GM18517 (cell line): Measurements from ENCODE around the gene ERP27.

Experiments used
- ATAC-seq: cut with Tn5 transposase; IDR thresholded peaks from one replicate; pipeline ENCODE4 v1.9.1; 2021; ENCODE audit warnings: mild to moderate bottlenecking, moderate library complexity; ENCODE audit not compliant: unreplicated experiment

ERP27 gene

GRCh38 chr12:14959916-14960496, 21.7 kb upstream of the ERP27 start:
- ATAC-seq: no peak

GRCh38 chr12:14959463-14959862, 21.1 kb upstream of the ERP27 start:
- no peak for ATAC-seq

DNA sequence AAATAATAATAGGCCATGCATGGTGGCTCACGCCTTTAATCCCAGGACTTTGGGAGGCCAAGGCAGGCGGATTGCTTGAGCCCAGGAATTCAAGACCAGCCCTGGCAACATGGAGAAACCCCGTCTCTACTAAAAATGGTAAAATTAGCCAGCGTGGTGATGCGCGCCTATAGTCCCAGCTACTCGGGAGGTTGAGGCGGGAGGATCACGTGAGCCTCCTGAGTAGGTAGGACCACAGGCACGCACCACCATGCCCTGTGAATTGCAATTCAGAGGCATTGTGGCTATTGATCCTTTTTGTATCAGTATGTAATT, 20.7 kb upstream of the ERP27 start:
- ATAC-seq: no peak

DNA sequence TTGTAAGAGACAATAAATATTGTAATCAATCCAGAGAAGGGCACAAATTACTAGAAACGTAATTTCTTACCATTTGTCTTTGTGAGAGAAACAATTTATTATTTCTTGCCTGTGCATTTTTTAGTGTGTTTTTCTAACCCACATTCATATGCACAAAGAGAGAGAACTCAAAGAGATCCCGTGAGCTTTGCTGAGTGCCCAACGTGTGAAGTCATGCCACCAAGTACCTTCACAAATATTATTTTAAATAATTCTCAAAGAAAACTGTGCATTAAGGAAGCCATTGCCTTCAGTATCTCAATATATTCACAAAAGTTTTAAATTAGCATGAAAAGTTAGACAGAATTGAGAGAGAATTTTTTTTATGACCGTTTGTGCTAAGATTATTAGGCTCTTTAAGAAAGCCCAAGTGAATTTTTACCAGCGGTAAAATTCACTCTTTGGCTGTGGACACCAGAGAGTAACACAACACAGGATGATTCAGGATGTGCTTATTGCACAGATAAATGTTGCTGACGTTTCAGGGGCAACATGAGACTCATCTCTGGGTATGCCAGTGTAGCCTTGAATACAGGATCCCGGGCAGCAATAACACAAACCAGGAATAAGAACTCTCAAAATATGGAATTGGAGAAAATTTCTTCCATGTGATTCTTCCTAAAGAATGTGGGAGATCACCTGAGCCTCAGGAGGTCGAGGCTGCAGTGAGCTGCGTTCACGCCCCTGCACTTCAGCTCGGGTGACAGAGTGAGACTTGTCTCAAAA, 20.2 kb upstream of the ERP27 start:
- no peak for ATAC-seq

DNA sequence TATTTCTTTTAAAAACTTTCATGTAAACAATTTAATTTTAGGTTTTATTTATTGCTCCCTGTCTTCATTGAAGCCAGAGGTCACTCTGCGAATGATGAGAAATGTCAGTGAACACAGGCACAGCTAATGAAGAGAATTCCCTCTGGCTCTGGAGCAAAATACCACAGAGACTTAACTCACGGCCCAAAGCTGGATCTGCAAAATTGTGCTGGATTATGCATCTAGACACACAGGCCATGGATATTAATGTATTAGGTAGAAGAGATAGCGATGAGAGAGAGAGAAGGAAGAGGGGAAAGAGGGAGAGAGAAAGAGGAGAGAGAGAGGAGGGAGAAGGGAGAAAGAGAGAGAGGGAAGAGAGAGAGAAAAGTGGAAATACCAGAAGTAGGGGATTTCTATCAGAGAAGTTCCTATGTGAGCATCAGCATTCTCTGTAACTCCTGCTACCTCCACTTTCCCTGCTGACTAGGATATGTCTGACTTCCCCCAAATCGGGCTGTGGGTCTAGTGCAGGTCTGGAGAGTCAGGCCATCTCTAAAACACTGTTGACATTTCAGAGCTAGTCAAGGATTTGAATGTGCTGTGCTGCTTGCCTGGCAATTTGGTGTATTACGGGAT, 19.3 kb upstream of the ERP27 start:
- no peak for ATAC-seq

- no peak for ATAC-seq
Measured at GRCh38 chr12:14956905-14957304, 18.6 kb upstream of the ERP27 start.

GRCh38 chr12:14956024-14956891, 17.9 kb upstream of the ERP27 start:
- ATAC-seq: peak; percentile 43

GRCh38 chr12:14954269-14954668, 15.9 kb upstream of the ERP27 start:
- ATAC-seq: no peak

GRCh38 chr12:14953752-14954151, 15.4 kb upstream of the ERP27 start:
- no peak for ATAC-seq

DNA sequence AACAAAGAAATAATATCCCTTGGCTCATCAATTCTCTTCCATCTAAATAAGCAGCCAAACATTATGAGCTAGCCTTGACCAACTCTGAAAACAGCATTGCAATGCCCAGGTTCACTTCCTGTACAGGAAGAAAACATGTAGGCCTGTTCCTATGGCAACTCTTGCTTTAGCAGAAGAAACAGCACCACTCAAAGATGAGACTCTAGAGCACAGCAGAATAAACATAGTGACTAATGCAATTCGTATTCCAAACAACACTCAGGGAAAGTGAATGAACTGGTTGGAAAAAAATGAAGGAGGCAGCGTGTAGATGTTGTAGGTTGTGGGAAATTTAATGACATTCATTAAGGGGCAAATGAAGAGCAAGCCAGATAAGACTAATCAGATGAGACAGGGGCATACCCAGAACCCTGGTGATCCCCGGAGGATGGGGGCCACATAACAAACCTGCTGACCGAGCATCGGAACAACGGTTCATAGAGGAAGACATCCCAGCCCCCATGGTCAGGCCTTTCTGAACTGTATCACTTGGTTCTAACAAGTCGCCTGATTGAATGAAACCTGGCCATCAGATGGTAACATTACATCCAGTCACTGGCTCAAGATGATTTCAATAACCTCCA, 14.1 kb upstream of the ERP27 start:
- peak; percentile 71 for ATAC-seq

- no peak for ATAC-seq
Measured at GRCh38 chr12:14951851-14952250, 13.5 kb upstream of the ERP27 start.

DNA sequence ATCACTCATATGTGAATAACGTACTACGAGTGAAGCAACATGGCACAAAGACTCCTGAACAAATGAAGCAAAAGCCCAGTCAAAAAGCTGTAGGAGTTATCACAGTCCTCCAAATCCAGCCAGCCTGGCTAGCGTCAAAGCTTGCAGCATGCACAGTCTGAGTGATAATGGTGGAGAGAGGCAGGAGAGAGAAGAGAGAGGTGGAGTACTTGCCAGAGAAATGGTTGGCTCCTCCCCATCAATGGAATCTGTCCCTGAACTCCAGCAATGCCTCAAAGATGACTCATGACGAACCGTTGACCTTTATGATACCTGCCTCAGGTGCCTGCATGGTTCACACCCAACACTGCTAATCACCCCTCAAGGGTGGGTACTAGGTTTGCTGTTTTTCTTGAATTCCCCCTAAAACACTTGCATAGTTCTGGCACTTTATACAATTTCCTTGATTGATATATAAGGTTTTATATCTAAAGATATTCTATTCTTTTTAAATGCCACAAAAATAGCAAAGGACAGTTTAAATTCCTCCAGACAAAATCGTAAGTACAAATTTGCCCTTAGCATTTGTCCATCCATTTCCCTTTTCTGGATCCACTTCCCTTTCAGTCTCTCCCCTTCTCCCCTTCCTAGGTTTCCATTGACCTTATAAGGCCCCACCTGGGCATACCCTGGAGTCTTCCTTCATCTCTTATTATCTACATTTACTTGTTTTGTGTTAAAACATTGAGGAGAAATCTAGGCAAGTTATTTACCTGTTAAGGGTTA, 12.8 kb upstream of the ERP27 start:
- no peak for ATAC-seq

- ATAC-seq: no peak
Measured at GRCh38 chr12:14950421-14950820, 12.1 kb upstream of the ERP27 start.

GRCh38 chr12:14949631-14950030, 11.3 kb upstream of the ERP27 start:
- ATAC-seq: no peak

- peak; percentile 96 for ATAC-seq
Measured at GRCh38 chr12:14948672-14949071, 10.3 kb upstream of the ERP27 start.

DNA sequence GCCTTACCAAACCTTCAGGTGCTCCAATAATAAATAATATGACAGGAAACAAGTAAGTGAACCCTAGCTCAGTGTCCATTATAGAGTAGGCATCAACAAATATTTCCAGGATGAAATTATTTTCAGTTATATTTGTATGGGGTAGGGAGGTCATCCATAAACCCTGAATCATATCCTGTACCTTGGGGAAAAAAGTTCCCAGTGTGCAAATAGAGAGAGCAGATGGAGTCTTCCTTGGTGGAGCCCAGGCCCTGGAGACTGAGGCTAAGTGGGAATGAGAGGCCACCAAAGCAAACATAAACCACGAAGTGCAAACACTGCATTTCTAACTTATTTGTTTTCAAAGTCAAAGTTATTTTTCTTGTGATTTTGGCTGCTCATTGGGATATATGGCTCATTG, 8.5 kb upstream of the ERP27 start:
- ATAC-seq: no peak

DNA sequence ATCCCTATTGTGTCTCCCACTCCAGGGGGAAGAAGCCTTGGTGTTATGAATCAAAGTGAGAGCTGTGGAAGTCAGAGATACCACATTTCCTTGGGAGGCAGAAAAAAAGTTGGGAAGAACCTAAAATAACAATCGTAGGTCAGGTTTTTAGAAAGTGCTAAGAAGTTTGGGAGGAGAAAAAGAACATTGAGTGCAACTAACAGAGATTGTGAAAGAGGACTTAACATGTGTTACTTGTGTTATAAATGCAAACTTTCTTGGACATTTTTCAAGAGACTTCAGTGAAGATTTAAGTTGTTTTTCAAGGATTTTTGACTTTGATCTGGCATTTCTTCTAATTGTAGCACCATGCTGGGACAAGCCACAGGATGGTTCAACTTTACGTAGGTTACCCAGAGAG, 7.8 kb upstream of the ERP27 start:
- no peak for ATAC-seq

- no peak for ATAC-seq
Measured at GRCh38 chr12:14942196-14942931, 4.0 kb upstream of the ERP27 start.

DNA sequence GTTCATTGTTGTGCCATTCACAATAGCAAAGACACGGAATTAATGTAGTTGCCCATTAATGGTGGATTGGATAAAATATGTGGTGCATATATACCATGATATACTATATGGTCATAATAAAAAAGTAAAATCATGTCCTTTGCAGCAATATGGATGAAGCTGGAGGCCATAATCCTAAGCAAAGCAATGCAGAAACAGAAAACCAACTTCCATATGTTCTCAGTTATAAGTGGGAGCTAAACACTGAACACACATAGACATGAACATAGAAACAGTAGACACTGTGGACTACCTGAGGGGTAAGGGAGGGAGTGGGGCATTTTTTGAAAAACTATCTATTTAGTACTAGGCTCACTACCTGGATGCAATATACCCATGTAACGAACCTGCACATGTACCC, 3.0 kb upstream of the ERP27 start:
- ATAC-seq: no peak

- no peak for ATAC-seq
Measured at GRCh38 chr12:14937689-14938088, 648 bp downstream of the ERP27 start.
